ENCODE measurements around the gene RIMBP2.

Gene RIMBP2

GRCh38 chr12:130744274-130744673, 28.2 kb upstream of the RIMBP2 start:
- Histone ChIP-seq H2AFZ (ENCODE audit: low read depth, low read length) (no peak overlapping the region), H3K4me1 (ENCODE audit: insufficient read depth, low read length) (peaks cover 7% of the 10 kb centered on the region), H3K27me3 (ENCODE audit: insufficient read depth, low read length, poor library complexity) (no peaks in the 10 kb centered on the region), H3K4me3 (ENCODE audit: low read depth in 1 of 2, low read length in 2 of 2) (no peak overlapping the region), H3K9ac (ENCODE audit: low read depth, low read length) (no peak overlapping the region), H3K27ac (ENCODE audit: low read length) (no peak overlapping the region), H3K79me2 (ENCODE audit: insufficient read depth, low read length) (no peaks in the 10 kb centered on the region), H3K9me3 (ENCODE audit: insufficient read depth, low read length, severe bottlenecking) (no peaks in the 10 kb centered on the region), H4K20me1 (ENCODE audit: insufficient read depth, low read length) (no peaks in the 10 kb centered on the region), H3K4me2 (ENCODE audit: insufficient read depth, low read length) (no peak overlapping the region), H3K36me3 (ENCODE audit: insufficient read depth, low read length) (no peaks in the 10 kb centered on the region)
- no peak for DNase-seq
- ATAC-seq (ENCODE audit: insufficient read depth, low read depth) = no peak
- TF ChIP-seq EZH2 (IDR thresholded peaks at IDR 0.05; ENCODE audit: borderline replicate concordance, low read depth, low read length, severe bottlenecking) = no peak
- TF ChIP-seq CTCF (IDR thresholded peaks at IDR 0.05; ENCODE audit: borderline replicate concordance, extremely low read depth, low read length, poor library complexity, severe bottlenecking) = no peak

- Histone ChIP-seq H3K9ac (ENCODE audit: low read depth, low read length) (no peak overlapping the region), H3K4me2 (ENCODE audit: insufficient read depth, low read length) (no peak overlapping the region), H3K4me1 (ENCODE audit: insufficient read depth, low read length) (peaks cover 7% of the 10 kb centered on the region), H3K4me3 (ENCODE audit: low read depth in 1 of 2, low read length in 2 of 2) (no peak overlapping the region), H3K27me3 (ENCODE audit: insufficient read depth, low read length, poor library complexity) (no peaks in the 10 kb centered on the region), H4K20me1 (ENCODE audit: insufficient read depth, low read length) (no peaks in the 10 kb centered on the region), H3K79me2 (ENCODE audit: insufficient read depth, low read length) (no peaks in the 10 kb centered on the region), H2AFZ (ENCODE audit: low read depth, low read length) (no peak overlapping the region), H3K36me3 (ENCODE audit: insufficient read depth, low read length) (no peaks in the 10 kb centered on the region), H3K9me3 (ENCODE audit: insufficient read depth, low read length, severe bottlenecking) (no peaks in the 10 kb centered on the region), H3K27ac (ENCODE audit: low read length) (no peak overlapping the region)
- no peak for TF ChIP-seq EZH2 (IDR thresholded peaks at IDR 0.05; ENCODE audit: borderline replicate concordance, low read depth, low read length, severe bottlenecking)
- no peak for TF ChIP-seq CTCF (IDR thresholded peaks at IDR 0.05; ENCODE audit: borderline replicate concordance, extremely low read depth, low read length, poor library complexity, severe bottlenecking)
- DNase-seq = no peak
- ATAC-seq (ENCODE audit: insufficient read depth, low read depth) = no peak
Observed at GRCh38 chr12:130743606-130744005, 27.5 kb upstream of the RIMBP2 start.

GRCh38 chr12:130743176-130743575, 27.1 kb upstream of the RIMBP2 start:
- H3K27me3 ChIP-seq (ENCODE audit: insufficient read depth, low read length, poor library complexity) = no peaks in the 10 kb centered on the region
- H3K4me2 ChIP-seq (ENCODE audit: insufficient read depth, low read length) = no peak overlapping the region
- no peaks in the 10 kb centered on the region for H3K9me3 ChIP-seq (ENCODE audit: insufficient read depth, low read length, severe bottlenecking)
- no peaks in the 10 kb centered on the region for H3K36me3 ChIP-seq (ENCODE audit: insufficient read depth, low read length)
- no peak for ATAC-seq (ENCODE audit: insufficient read depth, low read depth)
- no peak overlapping the region for H3K27ac ChIP-seq (ENCODE audit: low read length)
- no peak overlapping the region for H2AFZ ChIP-seq (ENCODE audit: low read depth, low read length)
- H3K4me1 ChIP-seq (ENCODE audit: insufficient read depth, low read length) = peaks cover 6% of the 10 kb centered on the region
- no peaks in the 10 kb centered on the region for H3K79me2 ChIP-seq (ENCODE audit: insufficient read depth, low read length)
- no peak for TF ChIP-seq EZH2 (IDR thresholded peaks at IDR 0.05; ENCODE audit: borderline replicate concordance, low read depth, low read length, severe bottlenecking)
- no peak for TF ChIP-seq CTCF (IDR thresholded peaks at IDR 0.05; ENCODE audit: borderline replicate concordance, extremely low read depth, low read length, poor library complexity, severe bottlenecking)
- no peak for DNase-seq
- no peaks in the 10 kb centered on the region for H4K20me1 ChIP-seq (ENCODE audit: insufficient read depth, low read length)
- H3K9ac ChIP-seq (ENCODE audit: low read depth, low read length) = no peak overlapping the region
- no peak overlapping the region for H3K4me3 ChIP-seq (ENCODE audit: low read depth in 1 of 2, low read length in 2 of 2)

- Histone ChIP-seq H3K4me1 (ENCODE audit: insufficient read depth, low read length) (peaks cover 2% of the 10 kb centered on the region), H4K20me1 (ENCODE audit: insufficient read depth, low read length) (no peaks in the 10 kb centered on the region), H3K4me2 (ENCODE audit: insufficient read depth, low read length) (no peak overlapping the region), H3K9me3 (ENCODE audit: insufficient read depth, low read length, severe bottlenecking) (no peaks in the 10 kb centered on the region), H3K36me3 (ENCODE audit: insufficient read depth, low read length) (no peaks in the 10 kb centered on the region), H3K9ac (ENCODE audit: low read depth, low read length) (no peak overlapping the region), H3K27me3 (ENCODE audit: insufficient read depth, low read length, poor library complexity) (no peaks in the 10 kb centered on the region), H2AFZ (ENCODE audit: low read depth, low read length) (no peak overlapping the region), H3K79me2 (ENCODE audit: insufficient read depth, low read length) (no peaks in the 10 kb centered on the region), H3K4me3 (ENCODE audit: low read depth in 1 of 2, low read length in 2 of 2) (no peak overlapping the region), H3K27ac (ENCODE audit: low read length) (no peak overlapping the region)
- no peak for DNase-seq
- TF ChIP-seq CTCF (IDR thresholded peaks at IDR 0.05; ENCODE audit: borderline replicate concordance, extremely low read depth, low read length, poor library complexity, severe bottlenecking) (no peak), EZH2 (IDR thresholded peaks at IDR 0.05; ENCODE audit: borderline replicate concordance, low read depth, low read length, severe bottlenecking) (no peak)
- no peak for ATAC-seq (ENCODE audit: insufficient read depth, low read depth)
Observed at GRCh38 chr12:130742716-130743115, 26.6 kb upstream of the RIMBP2 start.
